GM18511 (cell line): Measurements from ENCODE around the gene SPECC1L.

Experiments used
- ATAC-seq: cut with Tn5 transposase; IDR thresholded peaks from one replicate; pipeline ENCODE4 v1.9.1; 2021; ENCODE audit warnings: mild to moderate bottlenecking, moderate library complexity; ENCODE audit not compliant: unreplicated experiment

SPECC1L gene

GRCh38 chr22:24358105-24358836, 87.6 kb downstream of the SPECC1L start:
- no peak for ATAC-seq

GRCh38 chr22:24359452-24360120, 89.0 kb downstream of the SPECC1L start:
- ATAC-seq, result no peak

GRCh38 chr22:24361976-24362646, 91.5 kb downstream of the SPECC1L start:
- no peak for ATAC-seq

- no peak for ATAC-seq
Observed at GRCh38 chr22:24363243-24363642, 92.6 kb downstream of the SPECC1L start.

GRCh38 chr22:24366701-24367100, 96.1 kb downstream of the SPECC1L start:
- ATAC-seq, result no peak

GRCh38 chr22:24367841-24368240, 97.2 kb downstream of the SPECC1L start:
- no peak for ATAC-seq

GRCh38 chr22:24370401-24370800, 99.8 kb downstream of the SPECC1L start:
- ATAC-seq, result no peak

- ATAC-seq, result no peak
Observed at GRCh38 chr22:24376002-24376401, 105.4 kb downstream of the SPECC1L start.

GRCh38 chr22:24376586-24376985, 106.0 kb downstream of the SPECC1L start:
- no peak for ATAC-seq

GRCh38 chr22:24379536-24379935, 108.9 kb downstream of the SPECC1L start:
- ATAC-seq, result no peak

GRCh38 chr22:24380220-24380904, 109.7 kb downstream of the SPECC1L start:
- no peak for ATAC-seq

- ATAC-seq, result no peak
Observed at GRCh38 chr22:24380905-24381230, 110.2 kb downstream of the SPECC1L start.

- ATAC-seq, result no peak
Observed at GRCh38 chr22:24383061-24383460, 112.4 kb downstream of the SPECC1L start.

GRCh38 chr22:24384131-24384530, 113.5 kb downstream of the SPECC1L start:
- no peak for ATAC-seq

- no peak for ATAC-seq
Observed at GRCh38 chr22:24386937-24387471, 116.4 kb downstream of the SPECC1L start.

- no peak for ATAC-seq
Observed at GRCh38 chr22:24389680-24390079, 119.0 kb downstream of the SPECC1L start.

- ATAC-seq, result no peak
Observed at GRCh38 chr22:24390156-24390555, 119.5 kb downstream of the SPECC1L start.

- ATAC-seq, result no peak
Observed at GRCh38 chr22:24390576-24390975, 119.9 kb downstream of the SPECC1L start.

GRCh38 chr22:24391836-24392217, 121.2 kb downstream of the SPECC1L start:
- no peak for ATAC-seq

- no peak for ATAC-seq
Observed at GRCh38 chr22:24392218-24392931, 121.7 kb downstream of the SPECC1L start.
